GM19372 (cell line): ENCODE data around the gene GOLGA8B.
"Not testable (repeated sequence)": the region's sequence is repeated elsewhere in the genome, so short reads cannot be mapped to it uniquely, and the experiment has no call there.

ENCODE experiments used
- ATAC-seq: cut with Tn5 transposase; IDR thresholded peaks from one replicate; pipeline ENCODE4 v1.9.1; 2021; ENCODE audit warnings: mild to moderate bottlenecking, low read depth, moderate library complexity; ENCODE audit not compliant: unreplicated experiment

GOLGA8B gene

GRCh38 chr15:34583399-34584329, at the start of gene GOLGA8B:
Gene GOLGA8B (minus strand): TSS chr15:34583651. CDS start chr15:34535912, 47,739 bp downstream.
- ATAC-seq, result peak; percentile 47

DNA sequence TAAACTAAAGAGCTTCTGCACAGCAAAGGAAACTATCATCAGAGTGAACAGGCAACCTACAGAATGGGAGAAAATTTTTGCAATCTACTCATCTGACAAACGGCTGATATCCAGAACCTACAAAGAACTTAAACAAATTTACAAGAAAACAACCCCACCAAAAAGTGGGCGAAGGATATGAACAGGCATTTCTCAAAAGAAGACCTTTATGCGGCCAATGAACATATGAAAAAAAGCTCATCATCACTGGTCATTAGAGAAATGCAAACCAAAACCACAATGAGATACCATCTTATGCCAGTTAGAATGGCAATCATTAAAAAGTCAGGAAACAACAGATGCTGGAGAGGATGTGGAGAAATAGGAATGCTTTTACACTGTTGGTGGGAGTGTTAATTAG, 49.7 kb upstream of the GOLGA8B start:
- not testable (repeated sequence) for ATAC-seq

GRCh38 chr15:34628577-34629152, 45.2 kb upstream of the GOLGA8B start:
- ATAC-seq, result no peak

- no peak for ATAC-seq
These were observed 41.6 kb upstream of the GOLGA8B start for GRCh38 chr15:34625007-34625406.

DNA sequence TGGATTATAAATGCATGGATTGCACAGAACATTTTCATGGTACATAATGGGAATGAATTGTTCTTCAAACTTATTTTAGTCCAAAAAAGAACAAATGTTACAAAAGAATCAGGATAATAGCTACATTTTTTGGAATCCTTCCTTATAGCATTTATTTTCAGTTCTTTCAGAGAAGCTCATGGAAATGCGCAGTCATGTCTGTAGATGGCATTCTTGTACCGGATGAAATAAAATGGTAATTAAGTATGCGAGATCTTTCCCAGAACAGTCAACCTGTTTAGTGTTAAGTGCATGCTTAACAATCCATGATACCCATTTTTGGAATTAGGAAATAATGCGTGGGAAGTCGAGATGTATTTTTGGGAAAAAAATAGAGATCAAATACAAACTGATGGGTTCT, 38.2 kb upstream of the GOLGA8B start:
- no peak for ATAC-seq

- no peak for ATAC-seq
These were observed 37.4 kb upstream of the GOLGA8B start for GRCh38 chr15:34620814-34621213.

DNA sequence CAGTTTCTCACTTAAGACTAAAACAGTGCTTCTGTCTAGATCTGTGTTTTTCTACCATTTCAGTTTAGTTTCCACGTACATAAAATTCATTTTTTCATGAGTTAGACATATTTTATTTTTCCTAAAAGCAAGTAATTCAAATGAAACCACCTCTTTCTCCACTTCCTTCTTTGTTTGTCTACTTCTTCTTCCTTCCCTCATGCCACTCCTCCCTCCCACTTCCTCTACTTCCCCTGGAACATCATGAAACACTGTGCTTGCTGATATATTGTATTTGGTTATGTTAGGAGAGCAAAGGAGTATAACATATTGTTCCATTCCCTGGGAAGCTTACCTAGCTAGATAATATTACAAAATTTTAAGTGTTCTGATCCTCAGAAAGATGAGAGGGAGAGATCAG, 36.7 kb upstream of the GOLGA8B start:
- no peak for ATAC-seq

GRCh38 chr15:34619151-34619550, 35.7 kb upstream of the GOLGA8B start:
- no peak for ATAC-seq

DNA sequence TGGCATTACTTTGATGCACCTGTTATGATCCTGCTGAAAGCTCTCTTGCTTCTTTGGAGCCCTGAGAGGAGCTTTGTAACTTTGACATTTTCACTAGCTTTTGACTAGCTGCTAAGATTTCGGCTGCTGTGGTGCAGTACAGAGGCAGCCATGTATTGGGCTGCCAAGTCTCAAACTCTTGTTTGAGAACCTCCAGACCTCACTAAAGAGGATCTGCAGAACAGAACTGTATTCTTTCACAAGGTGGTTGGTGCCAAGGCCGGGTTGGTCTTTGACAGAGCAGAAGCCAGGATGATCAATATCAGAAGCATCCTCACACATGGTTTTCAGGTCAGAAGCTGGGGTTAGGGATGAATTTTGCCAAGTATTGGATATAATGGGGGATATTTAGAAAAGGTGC, 34.6 kb upstream of the GOLGA8B start:
- ATAC-seq, result no peak

- ATAC-seq, result no peak
These were observed 33.2 kb upstream of the GOLGA8B start for GRCh38 chr15:34616613-34617012.

GRCh38 chr15:34613997-34614396, 30.5 kb upstream of the GOLGA8B start:
- no peak for ATAC-seq

DNA sequence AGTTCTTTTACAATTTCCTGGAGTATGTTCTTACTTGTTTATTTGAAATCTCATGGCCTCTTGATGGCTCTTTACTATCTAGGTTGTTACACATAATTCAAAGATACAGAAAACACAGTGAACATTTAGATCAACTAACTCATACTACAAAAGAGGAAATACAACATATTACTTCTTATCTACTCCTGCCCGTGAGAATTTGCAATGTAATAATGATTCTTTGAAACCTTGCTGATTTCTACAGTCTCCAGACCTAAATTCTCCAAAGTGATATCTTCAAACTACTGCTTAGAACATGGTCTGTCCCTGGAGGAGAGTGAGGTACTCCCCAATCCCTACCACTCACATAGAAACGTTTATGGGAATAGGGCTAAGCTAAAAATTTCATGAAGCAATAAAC, 29.9 kb upstream of the GOLGA8B start:
- ATAC-seq, result no peak

GRCh38 chr15:34610354-34610753, 26.9 kb upstream of the GOLGA8B start:
- no peak for ATAC-seq

GRCh38 chr15:34609102-34610057, 25.9 kb upstream of the GOLGA8B start:
- ATAC-seq, result no peak

GRCh38 chr15:34608517-34608916, 25.1 kb upstream of the GOLGA8B start:
- ATAC-seq, result no peak

DNA sequence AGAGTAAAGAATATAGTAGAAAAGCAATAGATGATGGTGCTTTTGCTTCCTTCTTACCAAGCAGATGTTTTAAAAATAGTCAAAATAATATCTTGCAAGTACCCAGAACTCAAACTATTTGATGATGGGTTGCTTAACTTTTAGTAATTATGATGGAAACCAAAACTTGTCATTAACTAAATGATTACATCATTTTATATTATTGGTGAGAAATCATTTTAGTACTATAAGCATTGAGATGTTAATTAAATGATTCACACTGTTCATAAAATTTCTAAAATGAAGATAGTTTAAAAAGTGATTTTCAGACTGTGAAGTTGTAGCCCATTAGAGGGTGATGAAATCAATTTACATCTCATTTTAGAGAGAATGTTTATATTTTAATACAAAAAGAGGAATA, 24.4 kb upstream of the GOLGA8B start:
- ATAC-seq, result no peak

GRCh38 chr15:34606545-34606944, 23.1 kb upstream of the GOLGA8B start:
- ATAC-seq, result no peak

DNA sequence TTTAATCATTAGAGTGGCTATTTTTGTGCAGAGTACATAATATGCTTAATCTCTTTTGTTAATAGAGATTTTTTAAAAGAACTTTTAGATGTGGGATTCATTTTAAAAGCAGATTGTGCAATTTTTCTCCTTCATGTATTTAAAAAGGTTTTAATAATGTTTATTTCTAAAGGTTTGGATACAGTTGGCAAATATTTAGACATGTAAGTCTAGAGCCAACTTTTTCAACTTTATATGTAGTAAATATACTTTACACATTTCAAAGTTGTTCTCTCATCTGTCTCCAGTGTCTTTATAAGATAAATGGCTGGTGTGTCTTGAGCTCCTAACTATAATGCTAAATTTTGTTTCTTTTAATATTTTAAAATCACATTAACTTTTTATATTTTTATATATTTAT, 22.7 kb upstream of the GOLGA8B start:
- no peak for ATAC-seq

- ATAC-seq, result no peak
These were observed 19.6 kb upstream of the GOLGA8B start for GRCh38 chr15:34603095-34603494.

DNA sequence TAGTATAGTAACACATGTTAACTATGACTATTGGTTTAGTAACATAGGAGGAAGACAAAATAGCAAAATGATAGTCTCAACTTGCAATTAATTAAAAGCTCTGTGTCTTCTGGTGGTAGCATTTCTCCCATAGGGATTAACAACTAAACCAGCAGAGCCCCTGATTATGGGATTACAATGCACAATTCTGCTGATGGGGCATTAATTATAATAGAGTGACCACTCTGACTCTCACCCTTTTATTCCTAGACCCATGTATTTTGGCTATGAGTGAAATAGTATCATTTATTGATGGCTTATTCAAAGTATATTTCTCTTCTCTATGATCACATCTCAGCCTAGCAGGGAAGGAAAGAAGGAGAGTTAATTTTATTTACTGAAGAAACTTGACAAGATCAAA, 17.5 kb upstream of the GOLGA8B start:
- no peak for ATAC-seq
